NCI-H2171 (cell line): ENCODE measurements around the gene SIDT2.
A peak's percentile ranks its signal among the peaks of the same experiment; 100 is the strongest.
"Not testable (repeated sequence)": the region's sequence is repeated elsewhere in the genome, so short reads cannot be mapped to it uniquely, and the experiment has no call there.

Experiments
- DNase-seq: peaks from one replicate; lab custom pipeline; 2025; lab: John Stamatoyannopoulos, UW

Gene SIDT2

DNA sequence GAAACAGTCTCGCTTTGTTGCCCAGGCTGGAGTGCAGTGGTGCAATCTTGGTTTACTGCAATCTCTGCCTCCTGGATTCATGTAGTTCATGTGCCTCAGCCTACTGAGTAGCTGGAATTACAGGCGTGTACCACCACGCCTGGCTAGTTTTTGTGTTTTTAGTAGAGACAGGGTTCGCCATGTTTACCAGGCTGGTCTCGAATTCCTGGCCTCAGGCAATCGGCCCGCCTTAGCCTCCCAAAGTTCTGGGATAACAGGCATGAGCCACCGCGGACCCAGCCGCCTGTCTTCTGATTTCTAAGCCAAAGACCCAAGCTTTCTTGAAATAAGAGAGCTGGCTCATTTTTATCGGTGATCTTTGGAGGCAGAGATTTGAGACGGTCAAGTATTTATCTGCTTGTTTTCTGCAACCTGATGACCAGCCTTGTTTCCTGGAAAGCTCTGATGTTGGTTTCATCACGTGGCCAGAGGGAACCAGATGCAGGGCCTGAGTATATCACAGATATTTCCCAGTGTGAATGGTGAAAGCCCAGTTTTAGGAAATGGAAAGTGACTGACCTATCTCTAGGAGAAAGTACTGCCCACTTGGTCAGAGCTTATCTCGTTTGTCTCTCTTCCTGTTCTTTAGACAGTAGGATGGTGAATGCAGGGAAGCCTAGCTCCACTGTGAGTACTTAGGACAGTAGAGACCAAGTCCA, 5.7 kb upstream of the SIDT2 start:
- no peak for DNase-seq

DNA sequence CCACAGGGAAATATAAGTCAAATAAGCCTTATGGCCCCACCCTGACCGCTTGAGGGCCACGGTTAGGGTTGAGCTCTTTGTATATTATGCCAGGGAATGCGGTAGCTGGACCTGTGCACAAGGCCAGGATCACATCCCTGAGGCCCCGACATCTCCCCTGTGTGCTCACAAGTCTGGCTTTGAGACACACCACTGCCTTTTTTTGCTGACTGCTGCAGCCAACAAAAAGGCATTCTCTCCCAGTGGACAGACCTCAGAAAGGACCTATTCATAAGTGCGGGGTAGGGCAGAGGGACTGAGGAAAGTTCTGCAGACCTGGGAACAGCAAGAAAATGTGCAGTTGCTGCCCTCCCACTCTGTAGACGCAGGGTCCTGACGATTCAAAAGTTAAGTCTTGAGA, 3.4 kb upstream of the SIDT2 start:
- DNase-seq: no peak

DNA sequence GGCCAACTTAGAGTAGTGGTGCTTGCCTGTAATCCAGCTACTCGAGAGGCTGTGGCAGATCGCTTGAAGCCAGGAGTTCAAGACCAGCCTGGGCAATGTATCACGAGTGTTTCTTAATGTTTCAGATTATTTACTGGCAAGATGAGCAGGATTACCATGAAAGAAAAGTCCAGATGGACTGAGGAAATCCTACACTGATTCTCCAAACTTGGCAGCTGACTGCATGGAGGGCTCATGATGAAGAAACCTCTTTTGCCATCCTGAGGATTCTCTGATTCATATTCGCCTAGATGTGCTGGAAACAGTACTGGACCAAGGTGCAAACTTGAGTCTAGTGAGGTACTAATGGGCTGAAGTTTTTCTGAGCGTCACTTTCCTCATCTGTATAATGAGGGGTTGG, 2.8 kb upstream of the SIDT2 start:
- no peak for DNase-seq

DNA sequence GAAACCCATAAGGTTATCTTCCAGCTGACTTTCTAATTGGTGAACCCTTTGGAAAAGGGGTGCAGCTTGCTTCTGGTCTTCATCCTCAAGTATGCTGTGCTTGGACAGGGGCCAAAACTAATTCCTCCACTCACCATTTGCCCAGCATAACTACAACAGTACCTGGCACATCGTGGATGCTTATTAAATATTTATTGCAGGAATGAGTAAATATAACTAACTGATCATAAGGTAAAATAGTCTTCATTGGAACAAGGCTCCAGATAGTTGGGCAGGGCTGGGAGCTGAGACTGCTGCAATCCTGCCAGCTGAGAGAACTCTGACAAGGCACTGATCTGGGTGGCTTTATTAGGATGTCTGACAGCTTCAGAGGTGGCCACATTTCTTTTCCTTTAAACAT, 2.4 kb upstream of the SIDT2 start:
- no peak for DNase-seq

DNA sequence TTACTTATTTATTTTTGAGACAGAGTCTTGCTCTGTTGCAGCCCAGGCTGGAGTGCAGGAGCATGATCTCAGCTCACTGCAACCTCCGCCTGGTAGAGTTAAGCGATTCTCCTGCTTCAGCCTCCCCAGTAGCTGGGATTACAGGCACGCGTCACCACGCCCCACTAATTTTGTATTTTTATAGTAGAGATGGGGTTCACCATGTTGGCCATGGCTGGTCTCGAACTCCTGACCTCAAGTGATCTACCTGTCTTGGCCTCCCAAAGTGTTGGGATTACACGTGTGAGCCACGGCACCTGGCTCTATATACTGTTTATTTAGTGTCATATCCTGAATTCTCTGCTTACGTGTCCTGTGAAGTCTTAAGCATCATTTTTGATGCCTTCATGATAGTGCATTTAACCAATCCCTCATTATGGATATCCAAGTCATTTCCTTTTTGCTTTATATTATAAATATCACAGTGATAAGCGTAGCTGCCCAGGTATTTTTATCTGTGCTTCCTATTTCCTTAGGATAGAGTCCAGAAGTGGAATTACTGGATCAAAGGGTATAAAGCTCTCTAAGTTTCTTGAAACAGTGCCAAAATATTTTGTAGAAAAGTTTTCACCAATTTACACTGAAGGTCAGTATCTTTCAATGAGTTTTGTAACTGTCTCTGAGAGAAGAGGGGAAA, 871 bp upstream of the SIDT2 start:
- no peak for DNase-seq

DNA sequence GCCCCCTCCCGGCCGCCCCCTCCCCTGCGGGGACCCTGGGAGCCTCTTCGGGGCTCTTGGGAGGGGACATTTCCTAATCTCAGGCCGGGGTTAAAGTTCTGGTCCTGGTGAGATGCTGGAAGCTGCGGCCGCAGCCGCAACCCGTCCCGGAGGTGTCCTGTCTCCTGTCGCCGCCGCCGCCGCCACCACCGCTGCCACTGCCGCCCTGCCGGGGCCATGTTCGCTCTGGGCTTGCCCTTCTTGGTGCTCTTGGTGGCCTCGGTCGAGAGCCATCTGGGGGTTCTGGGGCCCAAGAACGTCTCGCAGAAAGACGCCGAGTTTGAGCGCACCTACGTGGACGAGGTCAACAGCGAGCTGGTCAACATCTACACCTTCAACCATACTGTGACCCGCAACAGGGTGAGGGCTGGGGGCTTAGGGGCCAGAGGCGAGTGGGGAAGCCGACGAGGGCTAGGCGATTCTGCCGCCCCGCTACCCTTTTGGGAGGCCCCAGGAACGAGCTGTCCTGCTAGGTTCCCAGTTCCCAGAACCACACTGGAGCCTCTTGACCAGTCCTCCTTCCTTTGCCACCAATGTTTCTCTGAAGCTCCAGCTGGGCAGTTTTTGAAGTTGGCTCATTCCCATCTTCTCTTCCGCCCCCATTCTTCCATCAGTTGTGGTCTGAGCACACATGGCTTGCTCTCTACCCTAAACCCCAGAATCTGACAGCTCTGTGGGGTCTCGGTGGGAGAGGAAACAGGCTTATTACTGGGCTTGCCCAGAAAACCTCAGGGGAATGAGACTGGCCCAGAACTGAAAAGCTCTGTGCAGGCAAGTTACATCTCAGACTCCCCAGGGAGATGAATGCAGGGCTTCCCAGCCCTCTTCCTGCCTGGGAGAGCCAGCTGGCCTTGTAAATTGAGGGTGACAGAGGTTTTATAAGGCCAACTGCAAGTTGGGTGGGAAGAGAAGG, 781 bp downstream of the SIDT2 start:
- DNase-seq: peak; percentile 59

DNA sequence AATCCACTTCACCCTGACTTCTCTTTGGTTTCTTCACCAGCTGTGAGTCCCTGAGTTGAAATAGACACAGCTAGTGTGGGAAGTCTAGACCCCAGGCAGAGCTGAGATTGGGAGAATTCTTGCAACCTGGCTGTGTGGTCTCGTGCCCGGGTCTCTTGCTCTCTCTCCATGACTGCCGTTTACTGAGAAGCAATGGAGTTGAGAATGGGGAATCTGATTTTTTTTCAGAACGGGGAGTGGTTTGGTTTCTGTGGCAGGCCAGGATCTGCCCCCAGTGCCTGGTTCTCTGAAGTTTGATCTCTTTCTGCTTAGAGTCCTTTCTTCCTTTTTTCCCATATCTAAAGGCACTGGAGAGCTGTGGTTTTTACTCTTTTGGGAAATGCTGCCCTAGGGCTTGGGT, 1.5 kb downstream of the SIDT2 start:
- DNase-seq: no peak

DNA sequence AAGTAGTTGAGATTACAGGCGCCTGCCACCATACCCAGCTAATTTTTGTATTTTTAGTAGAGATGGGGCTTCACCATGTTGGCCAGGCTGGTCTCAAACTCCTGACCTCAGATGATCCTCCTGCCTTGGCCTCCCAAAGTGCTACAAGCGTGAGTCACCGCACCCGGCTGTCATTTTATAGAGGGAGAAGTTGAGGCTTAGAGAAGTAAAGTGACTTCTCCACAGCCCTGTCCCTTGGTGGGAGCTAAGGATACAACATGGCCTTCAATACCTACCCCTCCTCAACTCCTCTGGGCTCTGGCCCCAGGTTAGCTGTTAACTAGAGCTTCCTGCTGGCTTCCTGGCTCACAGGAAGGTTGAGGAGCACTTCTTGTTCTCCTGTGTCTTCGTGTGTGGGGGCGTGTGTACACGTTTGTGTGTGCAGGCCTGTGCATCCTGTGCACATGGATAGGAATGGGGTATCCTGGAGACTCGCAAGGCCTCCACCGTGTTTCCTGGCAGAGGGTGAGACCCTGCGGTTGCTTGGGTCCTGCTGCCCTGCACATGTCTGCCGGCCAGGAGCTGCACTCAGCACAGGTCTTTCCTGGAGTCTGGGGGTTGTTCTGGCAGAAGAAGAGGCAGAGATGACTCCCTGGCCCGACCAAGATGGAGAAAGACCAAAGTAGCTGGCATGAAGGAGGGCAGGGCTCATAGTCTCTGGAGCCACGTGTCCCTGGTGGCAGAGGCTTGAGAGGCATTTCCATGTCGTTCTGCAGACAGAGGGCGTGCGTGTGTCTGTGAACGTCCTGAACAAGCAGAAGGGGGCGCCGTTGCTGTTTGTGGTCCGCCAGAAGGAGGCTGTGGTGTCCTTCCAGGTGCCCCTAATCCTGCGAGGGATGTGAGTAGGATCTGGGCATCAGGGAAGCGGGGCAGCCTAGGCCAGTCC, 2.4 kb downstream of the SIDT2 start:
- DNase-seq: no peak

DNA sequence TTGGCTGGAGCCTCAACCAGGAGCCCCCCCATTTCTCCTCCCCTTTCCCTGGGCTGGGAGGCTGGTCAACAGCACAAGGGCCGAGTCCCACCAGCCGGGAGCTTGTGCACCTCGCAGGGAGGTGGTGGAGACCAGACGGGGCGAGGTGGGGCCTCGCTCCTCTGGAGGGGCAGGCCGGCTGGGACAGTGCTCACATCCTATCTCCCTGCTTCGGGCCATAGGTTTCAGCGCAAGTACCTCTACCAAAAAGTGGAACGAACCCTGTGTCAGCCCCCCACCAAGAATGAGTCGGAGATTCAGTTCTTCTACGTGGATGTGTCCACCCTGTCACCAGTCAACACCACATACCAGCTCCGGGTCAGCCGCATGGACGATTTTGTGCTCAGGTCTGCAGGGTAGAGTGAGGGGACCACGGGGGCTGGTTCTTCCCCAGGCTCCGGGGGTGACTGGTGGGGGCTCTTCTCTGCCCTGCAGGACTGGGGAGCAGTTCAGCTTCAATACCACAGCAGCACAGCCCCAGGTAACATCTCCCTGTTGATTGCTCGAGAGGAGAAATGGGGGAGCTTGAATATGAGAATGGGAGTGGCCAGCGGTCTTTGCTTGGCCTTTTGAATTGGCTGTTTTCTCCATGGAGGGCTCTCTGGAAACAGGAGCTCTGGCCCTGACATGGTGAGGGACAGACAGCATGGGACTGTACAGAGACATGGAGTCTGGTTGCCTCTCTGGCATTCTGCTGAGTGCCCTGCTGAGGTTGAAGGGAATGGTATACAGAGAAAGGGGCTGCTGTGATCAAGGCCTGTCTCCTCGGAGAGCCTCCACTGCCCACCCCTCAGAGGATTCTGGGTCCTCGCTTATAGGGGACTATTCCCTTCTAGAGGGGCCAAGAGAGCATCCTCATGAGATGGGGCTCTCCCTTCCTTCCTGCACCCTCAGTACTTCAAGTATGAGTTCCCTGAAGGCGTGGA, 3.3 kb downstream of the SIDT2 start:
- no peak for DNase-seq

DNA sequence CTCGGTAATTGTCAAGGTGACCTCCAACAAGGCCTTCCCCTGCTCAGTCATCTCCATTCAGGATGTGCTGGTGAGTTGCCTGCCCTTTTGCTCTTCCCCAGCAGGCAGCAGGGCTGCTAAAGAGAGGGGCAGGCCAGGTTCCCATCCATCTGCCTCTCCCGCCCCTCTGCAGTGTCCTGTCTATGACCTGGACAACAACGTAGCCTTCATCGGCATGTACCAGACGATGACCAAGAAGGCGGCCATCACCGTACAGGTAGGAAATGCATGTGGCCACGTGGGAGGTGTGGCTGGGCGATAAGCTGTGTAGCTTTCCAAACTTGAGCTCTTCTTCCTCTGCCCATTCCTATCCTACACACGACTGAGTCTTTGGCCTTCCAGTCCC, 4.0 kb downstream of the SIDT2 start:
- no peak for DNase-seq

DNA sequence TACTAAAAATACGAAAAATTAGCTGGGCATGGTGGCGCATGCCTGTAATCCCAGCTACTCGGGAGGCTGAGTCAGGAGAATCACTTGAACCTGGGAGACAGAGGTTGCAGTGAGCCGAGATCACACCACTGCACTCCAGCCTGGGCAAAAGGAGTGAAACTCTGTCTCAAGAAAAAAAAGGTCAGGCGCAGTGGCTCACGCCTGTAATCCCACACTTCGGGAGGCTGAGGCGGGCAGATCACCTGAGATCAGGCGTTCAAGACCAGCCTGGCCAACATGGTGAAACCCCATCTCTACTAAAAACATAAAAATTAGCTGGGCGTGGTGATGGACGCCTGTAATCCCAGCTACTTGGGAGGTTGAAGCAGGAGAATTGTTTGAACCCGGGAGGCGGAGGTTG, 4.6 kb downstream of the SIDT2 start:
- DNase-seq: not testable (repeated sequence)

DNA sequence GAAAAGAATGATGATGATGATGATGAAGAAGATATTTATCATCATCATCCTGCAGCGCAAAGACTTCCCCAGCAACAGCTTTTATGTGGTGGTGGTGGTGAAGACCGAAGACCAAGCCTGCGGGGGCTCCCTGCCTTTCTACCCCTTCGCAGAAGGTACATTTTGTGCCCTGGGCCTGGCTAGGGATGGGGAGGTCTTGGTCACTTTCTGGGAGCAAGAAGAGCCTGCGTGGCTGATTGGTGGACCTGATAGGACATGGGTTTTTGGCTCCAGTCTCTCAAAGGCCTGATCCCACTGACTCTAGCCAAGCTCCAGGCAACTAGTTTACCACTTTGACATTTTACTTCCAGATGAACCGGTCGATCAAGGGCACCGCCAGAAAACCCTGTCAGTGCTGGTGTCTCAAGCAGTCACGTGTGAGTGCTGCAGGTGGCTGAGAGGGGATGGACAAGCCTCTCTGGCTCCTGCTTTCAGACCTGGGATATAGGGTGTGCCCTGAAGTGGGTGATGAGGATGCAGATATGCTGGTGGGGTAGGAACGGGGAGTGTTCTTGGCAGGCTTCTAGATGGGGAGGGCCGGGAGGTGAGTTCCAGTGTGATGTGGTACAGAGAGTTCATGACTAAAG, 5.3 kb downstream of the SIDT2 start:
- DNase-seq: no peak

DNA sequence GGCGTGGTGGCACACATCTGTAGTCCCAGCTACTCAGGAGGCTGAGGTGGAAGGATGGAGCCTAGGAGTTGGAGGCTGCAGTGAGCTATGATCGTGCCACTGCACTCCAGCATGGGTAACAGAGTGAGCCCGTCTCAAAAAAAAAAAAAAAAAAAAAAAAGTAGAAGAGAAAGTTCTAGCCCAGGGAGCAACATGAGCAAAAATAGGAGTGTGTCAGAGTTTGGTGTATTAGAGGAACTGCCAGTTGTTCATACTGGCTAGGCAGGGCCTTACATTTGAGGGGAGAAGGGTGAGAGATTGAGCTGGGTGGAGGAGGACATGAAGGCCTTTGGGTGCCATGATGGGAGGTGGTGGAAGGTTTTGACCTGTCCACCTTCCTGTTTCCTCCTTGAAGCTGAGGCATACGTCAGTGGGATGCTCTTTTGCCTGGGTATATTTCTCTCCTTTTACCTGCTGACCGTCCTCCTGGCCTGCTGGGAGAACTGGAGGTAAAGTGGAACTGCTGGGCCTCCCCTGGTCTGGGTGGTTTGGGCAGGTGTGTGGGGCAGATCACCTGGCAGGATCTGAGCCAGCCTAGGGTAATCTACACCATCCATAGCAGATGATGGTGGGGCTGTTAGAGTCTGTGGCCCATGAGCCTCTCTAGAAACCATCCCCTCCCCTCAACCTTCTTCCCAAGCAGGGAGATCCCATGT, 7.3 kb downstream of the SIDT2 start:
- no peak for DNase-seq

DNA sequence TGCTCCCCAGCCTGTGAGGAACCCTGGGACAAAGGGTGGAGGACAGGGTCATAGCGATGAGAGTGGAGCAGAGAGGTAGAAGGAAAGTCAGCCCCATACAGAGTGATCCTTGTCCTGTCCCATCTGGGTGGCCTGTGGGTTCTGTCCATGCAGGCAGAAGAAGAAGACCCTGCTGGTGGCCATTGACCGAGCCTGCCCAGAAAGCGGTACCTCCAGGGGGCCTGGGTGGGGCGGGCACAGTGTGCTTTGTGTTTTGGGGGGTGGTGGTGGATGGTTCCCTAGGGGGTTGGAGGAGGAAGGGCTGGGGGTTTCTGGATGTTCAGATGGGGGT, 7.9 kb downstream of the SIDT2 start:
- no peak for DNase-seq

DNA sequence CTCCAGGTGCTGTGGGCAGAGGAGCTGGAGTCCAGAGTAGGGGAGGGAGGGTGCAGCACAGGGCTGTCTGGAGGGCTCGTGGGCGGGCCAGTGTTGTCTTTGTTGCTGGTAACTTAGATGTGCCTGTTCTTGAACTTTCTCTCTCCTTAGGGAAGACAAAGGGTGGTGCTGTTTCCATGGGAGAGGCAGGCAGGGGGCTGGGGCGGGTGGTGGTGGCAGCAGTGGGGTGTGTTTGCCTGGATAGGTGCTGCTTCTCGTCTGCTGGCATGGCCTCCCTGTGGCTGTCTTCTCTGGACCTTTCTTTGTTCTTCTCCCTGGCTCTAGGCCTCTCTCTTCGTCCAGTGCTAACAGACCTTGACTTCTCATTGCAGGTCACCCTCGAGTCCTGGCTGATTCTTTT, 8.5 kb downstream of the SIDT2 start:
- DNase-seq: no peak

DNA sequence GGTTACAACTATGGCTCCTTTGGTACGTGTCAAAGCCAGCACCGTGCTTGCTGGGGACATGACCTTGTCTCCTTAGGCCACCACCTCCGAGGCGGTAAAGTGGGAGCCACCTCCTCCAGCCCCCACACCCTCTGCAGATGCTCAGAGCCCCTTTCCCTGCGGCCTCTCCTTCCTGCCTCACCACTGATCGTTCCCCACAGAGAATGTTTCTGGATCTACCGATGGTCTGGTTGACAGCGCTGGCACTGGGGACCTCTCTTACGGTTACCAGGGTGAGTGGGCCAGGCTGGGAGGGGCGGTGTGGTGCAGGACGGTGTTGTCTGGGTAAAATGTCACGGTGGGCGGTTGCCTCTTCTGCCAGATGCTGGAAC, 8.9 kb downstream of the SIDT2 start:
- DNase-seq: no peak

DNA sequence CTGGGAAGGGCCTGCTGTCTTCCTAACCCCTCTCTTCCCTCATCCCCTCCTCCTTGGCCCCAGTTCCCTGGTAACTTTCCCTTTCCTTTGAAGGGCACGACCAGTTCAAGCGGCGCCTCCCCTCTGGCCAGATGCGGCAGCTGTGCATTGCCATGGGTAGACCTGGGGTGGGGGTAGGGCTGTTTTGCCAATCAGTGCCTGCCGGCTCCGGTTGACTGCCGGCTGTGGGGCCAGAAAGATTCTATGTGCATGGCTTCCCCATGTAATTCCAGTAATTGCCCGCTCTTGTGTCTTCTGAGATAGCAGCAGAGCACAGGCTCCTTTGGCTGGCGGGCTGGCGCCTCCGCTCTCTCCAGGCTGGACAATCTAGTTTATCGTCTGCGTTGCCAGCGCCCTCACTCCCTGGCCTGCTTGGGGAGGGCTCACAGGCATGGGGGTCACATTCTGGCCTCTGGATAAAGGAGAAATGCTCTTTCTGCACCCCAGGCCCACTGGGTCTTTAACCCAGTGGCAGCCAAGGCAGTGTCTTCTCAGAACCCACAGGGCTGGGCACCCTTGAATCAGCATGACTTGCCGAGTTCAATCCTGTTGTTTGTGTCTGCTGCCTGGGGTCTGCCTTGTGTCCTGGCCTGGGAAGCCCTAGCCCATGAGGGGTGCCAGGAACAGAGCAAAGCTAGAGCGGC, 9.4 kb downstream of the SIDT2 start:
- DNase-seq: no peak

DNA sequence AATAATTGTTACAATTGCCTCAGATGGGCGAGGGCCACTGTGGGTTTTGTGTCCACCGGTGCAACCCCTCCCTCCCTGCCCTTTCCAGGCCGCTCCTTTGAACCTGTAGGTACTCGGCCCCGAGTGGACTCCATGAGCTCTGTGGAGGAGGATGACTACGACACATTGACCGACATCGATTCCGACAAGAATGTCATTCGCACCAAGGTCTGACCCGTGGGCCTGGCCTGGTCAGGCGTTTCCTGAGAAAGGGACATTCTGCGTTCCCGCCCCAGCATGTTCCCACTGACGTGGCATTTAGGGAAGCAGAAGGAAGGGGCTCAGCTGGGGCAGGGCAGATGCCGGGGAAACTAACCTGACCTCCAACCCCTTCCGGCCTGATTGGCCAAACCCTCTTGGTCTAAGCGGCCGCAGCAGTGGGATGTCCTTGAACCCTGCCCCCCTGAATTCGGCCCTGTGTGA, 10.1 kb downstream of the SIDT2 start:
- no peak for DNase-seq
